Stimulated activated CD8-positive, alpha-beta memory T cell treated with anti-CD3 and anti-CD28 coated beads, Interleukin-7, amount 100 ng/mL, for 1 hour (primary cell): Measurements from ENCODE around the gene KIF4B.
"Not testable (repeated sequence)": the region's sequence is repeated elsewhere in the genome, so short reads cannot be mapped to it uniquely, and the experiment has no call there.

Experiments
- DNase-seq, 2 donors: peaks; one replicate each; pipeline ENCODE4 v3.0.0-alpha.2; 2020; ENCODE audit warnings: low read depth in 2 of 2

The KIF4B gene, protein sequence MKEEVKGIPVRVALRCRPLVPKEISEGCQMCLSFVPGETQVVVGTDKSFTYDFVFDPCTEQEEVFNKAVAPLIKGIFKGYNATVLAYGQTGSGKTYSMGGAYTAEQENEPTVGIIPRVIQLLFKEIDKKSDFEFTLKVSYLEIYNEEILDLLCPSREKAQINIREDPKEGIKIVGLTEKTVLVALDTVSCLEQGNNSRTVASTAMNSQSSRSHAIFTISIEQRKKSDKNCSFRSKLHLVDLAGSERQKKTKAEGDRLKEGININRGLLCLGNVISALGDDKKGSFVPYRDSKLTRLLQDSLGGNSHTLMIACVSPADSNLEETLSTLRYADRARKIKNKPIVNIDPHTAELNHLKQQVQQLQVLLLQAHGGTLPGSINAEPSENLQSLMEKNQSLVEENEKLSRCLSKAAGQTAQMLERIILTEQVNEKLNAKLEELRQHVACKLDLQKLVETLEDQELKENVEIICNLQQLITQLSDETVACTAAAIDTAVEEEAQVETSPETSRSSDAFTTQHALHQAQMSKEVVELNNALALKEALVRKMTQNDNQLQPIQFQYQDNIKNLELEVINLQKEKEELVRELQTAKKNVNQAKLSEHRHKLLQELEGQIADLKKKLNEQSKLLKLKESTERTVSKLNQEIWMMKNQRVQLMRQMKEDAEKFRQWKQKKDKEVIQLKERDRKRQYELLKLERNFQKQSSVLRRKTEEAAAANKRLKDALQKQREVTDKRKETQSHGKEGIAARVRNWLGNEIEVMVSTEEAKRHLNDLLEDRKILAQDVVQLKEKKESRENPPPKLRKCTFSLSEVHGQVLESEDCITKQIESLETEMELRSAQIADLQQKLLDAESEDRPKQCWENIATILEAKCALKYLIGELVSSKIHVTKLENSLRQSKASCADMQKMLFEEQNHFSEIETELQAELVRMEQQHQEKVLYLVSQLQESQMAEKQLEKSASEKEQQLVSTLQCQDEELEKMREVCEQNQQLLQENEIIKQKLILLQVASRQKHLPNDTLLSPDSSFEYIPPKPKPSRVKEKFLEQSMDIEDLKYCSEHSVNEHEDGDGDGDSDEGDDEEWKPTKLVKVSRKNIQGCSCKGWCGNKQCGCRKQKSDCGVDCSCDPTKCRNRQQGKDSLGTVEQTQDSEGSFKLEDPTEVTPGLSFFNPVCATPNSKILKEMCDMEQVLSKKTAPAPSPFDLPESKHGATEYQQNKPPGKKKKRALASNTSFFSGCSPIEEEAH

DNA sequence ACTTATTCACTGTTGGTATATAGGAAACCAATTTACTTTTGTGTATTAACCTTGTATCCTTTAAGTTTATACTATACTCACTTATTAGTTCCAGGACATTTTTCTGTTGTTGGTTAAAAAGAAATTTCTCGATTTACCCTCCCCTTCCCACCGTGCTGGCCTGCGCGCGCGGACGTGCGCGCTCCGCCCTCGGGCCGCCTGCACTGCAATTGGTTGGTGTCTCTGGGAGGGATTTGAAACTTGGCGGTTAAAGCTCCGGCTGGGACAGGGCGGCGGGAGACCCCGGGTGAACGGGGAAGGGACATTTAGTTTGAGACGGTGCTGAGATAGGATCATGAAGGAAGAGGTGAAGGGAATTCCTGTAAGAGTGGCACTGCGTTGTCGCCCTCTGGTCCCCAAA, at the start of gene KIF4B:
TSS of gene KIF4B (plus strand) at position 230 of the 400 bp plus-strand sequence. CDS start at position 335, 105 bp downstream.
- no peak for DNase-seq

DNA sequence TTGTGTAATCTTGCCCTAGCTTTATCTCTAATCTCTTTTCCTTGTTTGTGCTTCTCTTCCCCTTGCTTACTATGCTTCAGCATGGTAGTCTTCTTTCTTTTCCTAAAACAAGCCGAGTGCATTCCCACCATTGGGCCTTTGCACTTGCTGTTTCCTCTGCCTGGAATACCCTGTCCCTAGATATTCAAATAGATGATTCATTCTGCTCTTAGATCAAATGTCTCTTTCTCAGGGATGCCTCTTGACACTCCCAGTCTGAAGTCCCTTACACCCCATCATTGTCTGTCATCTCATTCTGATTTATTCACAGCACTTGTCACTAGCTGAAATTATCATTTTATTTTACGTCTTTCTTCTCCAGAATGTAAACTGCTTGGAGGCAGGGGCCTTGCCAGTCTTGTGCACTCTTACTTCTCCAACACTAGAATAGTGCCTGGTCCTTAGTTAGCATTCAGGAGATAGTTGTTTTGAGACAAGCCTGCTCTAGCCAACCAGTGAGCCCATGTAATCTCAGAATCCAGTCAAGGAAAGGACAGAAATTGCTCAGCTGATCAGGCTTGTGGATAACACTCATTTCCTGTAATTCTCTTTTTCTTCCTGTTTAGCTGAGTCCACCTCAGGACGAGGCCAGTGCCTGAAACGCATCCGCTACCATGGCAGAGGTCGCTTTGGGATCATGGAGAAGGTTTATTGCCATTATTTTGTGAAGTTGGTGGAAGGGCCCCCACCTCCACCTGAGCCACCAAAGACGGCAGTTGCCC, 47.3 kb upstream of the KIF4B start:
- DNase-seq = no peak

DNA sequence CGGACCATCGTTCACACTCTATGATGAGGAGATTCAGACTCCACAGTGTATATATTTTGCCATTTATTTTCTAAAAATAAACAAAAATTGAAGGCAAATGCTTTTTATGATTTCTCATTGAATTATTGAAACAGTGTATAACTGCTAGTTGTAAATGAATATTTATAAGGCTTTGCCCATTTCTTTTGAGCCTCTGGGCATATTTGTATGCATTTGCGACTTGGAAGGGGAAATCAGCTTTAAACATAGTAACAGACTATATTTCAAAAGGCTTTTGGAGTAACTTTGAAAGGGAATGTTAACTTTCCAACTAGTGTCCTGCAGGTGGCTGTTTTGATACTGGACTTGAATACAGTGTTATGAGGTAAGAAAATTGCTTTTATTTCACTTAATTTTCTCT, 46.7 kb upstream of the KIF4B start:
- no peak for DNase-seq

DNA sequence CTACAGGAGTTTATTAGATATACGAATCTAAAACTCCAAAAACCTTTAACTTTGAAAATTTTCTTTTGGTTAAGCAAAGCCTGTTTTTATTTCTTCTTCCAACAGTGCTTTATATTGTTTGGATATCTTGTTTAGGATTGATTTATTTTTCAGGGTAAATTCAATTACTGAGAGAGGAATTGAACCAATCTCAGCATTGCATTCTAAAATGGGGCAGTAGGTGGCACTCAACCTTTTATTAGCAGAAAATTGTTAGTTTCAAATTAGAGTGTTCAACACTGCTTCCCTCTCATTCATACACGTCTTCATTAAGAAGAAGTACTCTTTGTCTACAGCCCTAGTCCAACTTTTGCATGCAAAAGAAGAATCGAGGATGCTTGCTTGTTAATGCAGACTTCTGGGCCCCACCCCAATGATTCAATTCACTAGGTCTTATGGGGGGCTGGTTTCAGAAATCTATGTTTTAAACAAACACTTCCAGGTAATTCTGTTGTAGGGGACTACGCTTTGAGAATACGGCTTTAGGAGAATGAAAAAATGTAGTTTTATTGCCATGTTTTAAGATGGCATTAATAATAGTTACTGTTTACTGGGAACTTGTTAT, 46.0 kb upstream of the KIF4B start:
- DNase-seq = no peak

DNA sequence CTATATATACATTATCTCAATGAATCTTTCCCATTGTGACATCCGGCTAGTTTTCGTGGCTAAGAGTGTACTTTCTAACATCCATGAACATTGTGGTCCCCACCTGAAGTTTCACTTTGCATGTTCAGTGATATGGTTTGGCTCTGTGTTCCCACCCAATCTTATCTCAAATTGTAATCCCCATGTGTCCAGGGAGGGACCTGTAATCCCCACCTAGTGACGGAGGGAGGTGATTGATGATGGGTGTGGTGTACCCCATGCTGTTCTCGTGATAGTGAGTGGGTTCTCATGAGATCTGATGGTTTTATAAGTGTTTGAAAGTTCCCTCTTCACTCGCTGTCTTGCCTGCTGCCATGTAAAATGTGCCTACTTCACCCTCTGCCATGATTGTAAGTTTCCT, 44.6 kb upstream of the KIF4B start:
- no peak for DNase-seq

DNA sequence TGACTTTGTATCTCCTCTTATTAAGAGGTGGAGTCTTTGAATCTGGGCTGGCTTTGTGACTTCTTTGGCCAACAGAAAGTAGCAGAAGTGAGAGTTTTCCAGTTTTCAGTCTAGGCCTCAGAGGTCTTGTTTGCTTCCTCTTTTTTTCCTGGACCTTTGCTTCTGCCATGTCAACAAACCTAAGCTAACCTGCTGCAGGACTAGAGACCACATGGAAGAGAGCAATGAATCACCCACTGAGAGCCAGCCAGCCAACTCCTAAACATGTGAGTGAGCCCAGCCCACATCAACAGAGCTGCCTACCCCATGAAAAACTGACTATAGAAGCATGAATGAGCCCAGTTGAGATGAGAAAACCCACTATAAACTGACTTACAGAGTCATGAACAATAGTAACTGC, 42.8 kb upstream of the KIF4B start:
- DNase-seq = no peak

DNA sequence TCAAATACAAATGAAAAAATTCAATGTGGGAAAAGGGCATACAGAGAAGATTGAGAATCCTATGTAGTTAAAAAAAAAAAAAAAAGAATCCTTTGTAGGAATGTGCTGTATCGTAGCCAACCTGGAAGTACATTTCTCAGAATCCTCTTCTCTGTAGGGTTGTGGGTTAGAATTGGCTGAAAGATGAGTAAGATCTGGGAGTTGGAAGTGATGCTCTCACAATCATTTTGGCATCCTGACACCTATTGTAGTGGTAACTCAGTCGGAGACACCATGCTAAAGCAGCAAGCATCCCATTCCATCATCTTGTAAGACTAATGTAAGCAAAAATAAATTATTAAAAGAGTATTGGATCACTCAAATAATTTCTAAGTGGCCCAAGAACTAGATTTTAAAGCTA, 42.1 kb upstream of the KIF4B start:
- DNase-seq = no peak

DNA sequence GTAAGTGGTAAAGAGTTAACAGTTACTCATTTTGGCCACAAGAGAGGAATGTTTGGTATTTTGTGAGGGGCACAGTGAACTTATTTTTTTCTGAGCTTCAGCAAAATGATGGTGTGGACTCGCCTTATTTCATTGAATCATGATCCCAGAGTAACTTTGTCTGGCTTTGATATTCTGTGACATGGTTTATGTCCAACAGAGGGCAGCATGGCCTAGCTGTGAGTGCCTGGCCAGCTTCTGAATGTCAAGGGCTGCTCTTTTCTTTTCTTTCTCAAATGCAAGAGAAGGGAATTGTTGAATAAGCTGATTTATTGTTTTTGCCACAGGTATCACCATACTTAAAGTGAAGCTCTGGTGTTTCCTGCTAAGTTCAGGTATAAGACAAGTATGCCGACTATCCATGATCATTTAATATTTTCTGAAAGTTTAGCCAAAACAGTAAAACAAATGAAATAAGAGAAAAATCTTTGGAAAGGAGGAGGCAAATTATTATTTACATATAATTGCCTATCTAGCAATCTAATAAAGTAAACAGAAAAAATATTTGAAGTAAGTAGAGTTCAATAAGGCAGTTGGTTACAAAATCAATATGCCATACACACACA, 41.0 kb upstream of the KIF4B start:
- DNase-seq = no peak

DNA sequence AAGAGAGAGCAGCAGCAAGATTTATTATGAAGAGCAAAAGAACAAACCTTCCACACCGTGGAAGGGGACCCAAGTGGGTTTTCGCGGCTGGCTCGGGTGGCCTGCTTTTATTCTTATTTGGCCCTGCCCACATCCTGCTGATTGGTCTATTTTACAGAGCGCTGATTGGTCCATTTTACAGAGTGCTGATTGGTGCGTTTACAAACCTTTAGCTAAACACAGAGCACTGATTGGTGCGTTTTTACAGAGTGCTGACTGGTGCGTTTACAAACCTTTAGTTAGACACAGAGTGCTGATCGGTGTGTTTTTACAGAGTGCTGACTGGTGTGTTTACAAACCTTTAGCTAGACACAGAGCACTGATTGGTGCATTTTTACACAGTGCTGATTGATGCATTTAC, 37.5 kb upstream of the KIF4B start:
- not testable (repeated sequence) for DNase-seq

DNA sequence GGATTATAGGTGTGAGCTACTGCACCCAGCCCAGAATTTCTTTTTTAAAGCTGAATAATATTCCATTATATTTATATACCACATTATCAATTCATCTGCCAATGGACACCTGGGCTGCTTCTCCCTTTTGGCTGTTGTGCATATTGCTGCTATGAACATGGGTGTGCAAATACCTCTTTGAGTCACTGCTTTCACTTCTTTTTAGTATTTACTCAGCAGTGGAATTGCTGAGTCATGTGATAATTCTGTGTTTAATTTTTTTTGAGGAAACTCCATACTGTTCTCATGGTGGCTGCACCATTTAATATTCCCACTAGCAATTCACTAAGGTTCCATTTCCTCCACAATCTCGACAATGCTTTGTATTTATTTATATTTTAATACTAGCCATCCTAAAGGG, 36.1 kb upstream of the KIF4B start:
- no peak for DNase-seq

DNA sequence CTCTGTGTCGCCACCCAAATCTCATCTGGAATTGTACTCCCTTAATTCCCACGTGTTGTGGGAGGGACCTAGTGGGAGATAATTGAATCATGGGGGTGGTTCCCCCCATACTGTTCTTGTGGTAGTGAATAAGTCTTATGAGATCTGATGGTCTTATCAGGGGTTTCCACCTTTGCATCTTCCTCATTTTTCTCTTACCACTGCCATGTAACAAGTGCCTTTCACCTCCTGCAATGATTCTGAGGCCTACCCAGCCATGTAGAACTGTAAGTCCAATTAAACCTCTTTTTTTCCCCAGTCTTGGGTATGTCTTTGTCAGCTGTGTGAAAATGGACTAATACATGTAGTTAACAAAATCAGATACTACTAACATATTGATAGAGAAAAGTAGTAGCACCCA, 35.3 kb upstream of the KIF4B start:
- not testable (repeated sequence) for DNase-seq

DNA sequence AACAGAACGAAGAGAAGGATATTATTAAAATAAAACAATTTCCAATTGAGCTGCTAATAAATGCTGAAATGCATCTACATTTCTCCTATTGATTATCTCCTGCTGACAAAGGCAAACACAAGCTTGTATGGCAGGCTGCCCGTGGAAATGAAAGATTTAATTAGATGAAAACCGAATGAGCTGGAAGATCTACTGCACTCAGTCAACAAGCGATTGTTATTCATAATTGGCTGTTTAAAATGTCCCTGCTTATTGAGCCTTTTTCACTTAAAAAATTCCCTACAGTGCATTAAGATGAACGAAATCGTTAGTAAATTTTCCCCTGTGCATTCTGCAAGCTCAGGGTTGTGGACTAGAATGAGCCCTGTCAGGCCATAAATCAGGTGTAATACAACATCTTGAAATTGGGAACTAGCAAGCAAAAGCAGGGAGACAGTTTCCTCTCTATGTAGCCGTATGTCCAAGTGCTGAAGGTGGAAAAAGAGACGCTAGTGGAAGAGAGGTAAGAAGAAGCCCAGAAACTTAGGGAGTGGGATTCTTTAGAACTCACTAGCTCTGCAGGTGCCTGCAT, 28.5 kb upstream of the KIF4B start:
- DNase-seq = no peak

DNA sequence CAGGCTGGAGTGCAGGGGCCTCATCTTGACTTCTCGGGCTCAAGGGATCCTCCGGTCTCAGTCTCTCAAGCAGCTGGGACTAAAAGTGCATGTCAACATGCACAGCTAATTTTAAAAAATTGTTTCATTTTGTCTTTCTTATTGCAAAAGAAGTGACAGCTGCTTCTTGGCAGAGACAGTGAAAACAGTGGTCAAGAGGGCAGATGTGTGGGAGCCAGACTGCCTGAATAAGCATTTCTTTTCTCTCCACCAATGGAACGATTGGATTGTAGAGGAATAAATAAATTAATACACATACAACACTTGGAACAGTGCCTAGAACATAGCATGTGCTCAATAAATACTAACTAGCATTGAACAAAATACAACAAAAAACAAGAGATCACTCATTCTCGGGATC, 27.4 kb upstream of the KIF4B start:
- no peak for DNase-seq

DNA sequence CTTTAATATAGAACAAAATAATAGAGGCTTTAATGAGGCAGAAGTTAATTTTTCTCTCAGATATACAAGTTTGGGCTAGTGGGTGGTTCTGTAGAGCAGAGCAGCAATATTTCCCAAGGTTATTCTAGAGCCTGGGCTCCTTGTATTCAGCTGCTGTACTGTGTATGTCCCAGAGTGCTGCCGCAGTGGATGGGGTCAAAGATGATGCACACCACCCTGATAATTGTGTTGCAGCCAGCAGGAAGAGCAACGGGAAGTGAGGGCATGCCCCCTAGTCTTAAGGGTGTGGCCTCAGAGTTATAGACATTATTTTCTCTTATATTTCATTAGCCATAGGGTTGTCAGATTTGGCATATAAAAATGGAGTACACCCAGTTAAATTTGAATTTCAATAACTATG, 23.9 kb upstream of the KIF4B start:
- DNase-seq = no peak

DNA sequence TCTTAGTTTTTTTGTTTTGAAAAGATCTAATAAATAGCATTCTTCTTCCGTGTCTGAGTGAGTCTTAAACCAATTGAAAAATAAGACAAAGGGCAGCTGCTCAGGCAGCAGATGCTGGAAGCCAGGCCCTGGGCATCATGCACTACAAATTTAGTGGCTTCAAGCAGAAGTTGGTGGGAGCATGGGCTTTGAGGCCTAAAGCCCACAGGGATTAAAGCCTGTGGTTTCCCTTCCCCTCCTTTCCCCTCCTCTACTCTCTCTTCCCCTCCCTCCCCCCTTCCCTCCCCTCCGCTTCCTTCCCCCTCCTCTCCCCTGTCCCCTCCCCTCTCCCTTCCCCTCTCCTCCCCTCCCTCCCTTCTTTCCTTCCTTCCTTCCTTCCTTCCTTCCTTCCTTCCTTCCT, 20.1 kb upstream of the KIF4B start:
- DNase-seq = no peak

DNA sequence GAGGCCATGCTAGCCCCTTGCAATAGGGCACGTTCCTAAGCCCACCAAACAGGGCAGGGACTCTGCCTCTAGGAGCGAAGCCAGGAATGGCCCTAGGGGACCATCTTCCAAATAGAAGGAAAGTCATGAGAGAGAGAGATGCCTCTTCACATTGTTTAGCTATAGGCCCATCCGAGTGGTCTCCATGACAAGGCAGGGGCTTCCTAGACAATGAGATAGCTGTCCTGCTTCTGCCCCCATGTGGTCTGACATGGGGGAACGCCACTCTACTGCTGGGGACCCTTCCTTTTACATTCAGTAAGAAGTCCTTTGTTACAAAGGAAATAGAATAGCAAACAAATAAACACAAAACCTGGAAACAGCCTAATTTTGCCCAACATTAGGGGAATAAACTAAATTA, 17.9 kb upstream of the KIF4B start:
- DNase-seq = no peak

DNA sequence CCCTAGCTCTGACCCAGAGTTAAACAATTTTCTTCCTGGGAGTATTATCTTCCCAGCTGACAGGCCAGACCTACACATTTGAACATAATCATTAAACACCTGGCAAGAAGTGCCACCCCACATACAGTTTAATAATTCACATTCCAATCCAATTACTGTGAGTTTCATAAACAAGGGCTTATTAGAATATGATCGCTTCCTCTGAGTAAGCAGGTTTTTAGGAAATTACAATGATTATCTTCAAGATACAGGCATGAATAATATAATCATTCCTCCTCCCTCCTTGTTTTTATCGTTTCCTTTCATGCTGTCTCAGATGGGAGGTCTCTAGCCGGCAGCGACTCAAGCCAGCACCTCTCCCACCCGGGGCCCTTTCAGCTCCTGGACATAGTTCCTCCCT, 15.8 kb upstream of the KIF4B start:
- no peak for DNase-seq

DNA sequence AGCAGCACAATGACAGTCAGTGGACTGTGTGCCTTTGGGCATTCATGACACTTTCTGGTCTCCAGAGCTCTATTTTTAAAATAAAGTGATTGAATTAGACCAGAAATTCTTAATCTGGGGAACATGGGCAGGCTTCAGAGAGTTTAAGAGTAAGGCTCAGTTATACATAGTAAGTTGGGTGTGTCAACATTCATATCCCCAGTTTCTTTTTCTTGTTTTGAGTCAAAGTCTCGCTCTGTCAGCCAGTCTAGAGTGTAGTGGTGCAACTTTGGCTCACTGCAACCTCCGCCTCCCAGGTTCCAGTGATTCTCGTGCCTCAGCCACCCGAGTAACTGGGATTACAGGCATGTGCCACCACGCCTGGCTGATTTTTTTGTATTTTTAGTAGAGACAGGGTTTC, 13.7 kb upstream of the KIF4B start:
- no peak for DNase-seq

DNA sequence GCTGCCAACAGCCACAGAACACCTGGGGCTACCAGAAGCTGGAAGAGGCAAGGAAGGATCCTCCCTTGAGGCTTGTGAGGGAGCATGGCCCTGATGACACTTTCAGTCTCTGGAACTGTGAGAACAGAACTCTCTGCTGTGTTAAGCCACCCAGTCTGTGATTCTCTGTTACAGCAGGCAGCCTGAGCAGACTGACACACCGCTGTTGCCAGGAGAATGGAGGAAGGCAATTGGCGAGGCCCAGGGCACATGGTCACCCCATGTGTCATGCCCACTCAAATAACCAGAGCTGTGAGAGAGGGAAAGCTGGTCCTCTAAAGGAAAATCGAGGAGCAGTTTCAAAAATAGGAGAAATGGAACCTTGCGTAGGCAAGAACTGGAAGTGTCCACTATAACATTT, 12.0 kb upstream of the KIF4B start:
- DNase-seq = no peak

DNA sequence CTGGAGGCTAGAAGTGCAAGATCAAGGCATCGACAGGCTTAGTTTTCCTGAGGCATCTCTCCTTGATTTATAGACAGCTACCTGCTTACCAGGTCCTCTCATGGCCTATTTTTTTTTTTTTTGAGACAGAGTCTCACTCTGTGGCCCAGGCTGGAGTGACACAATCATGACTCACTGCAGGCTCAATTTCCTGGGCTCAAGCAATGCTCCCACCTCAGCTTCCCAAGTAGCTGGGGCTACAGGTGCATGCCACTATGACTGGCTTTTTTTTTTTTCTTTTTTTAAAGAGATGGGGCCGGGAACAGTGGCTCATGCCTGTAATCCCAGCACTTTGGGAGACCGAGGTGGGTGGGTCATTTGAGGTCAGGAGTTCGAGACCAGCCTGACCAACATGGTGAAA, 10.8 kb upstream of the KIF4B start:
- DNase-seq = not testable (repeated sequence)
